Effector memory CD8-positive, alpha-beta T cell (primary cell): ENCODE data around the gene MYT1.
A peak's percentile ranks its signal among the peaks of the same experiment; 100 is the strongest.

Source experiments
- ATAC-seq: fragments of 150-1000 bp; cut with Tn5 transposase; replicated peaks from 2 replicates; pipeline ENCODE4 v1.10.0; 2021; ENCODE audit warnings: mild to moderate bottlenecking, moderate library complexity
- DNase-seq, 3 experiments: peaks; one replicate each; pipeline ENCODE4 v3.0.0; 2021
- H3K27ac Mint-ChIP-seq, 2 donors: one replicate each; pipeline ENCODE4 v1.8.0; 2022; ENCODE audit warnings: mild to moderate bottlenecking in 2 of 2, mixed read lengths in 2 of 2, moderate library complexity in 2 of 2
- H3K27me3 Mint-ChIP-seq, 2 donors: one replicate each; pipeline ENCODE4 v1.8.0; 2022; ENCODE audit warnings: mixed read lengths in 2 of 2
- H3K36me3 Mint-ChIP-seq: one replicate; pipeline ENCODE4 v1.8.0; 2022; ENCODE audit warnings: mild to moderate bottlenecking, moderate library complexity, mixed read lengths; ENCODE audit not compliant: insufficient read depth
- H3K4me1 Mint-ChIP-seq, 2 donors: one replicate each; pipeline ENCODE4 v1.8.0; 2022; ENCODE audit warnings: low read depth in 2 of 2, mixed read lengths in 2 of 2
- H3K4me3 Mint-ChIP-seq, 2 donors: one replicate each; pipeline ENCODE4 v1.8.0; 2022; ENCODE audit warnings: mild to moderate bottlenecking in 2 of 2, mixed read lengths in 2 of 2, moderate library complexity in 2 of 2
- H3K9me3 Mint-ChIP-seq, 2 donors: one replicate each; pipeline ENCODE4 v1.8.0; 2022; ENCODE audit warnings: mixed read lengths in 2 of 2

Gene MYT1

GRCh38 chr20:64258071-64258823 lies 94.0 kb downstream of the MYT1 start:
- H3K4me3 Mint-ChIP-seq = peak overlapping the region in 1 of 2 donors; percentile 95
- no peak overlapping the region for H3K27ac Mint-ChIP-seq
- peaks cover 27% of the 10 kb centered on the region for H3K36me3 Mint-ChIP-seq
- H3K9me3 Mint-ChIP-seq = no peaks in the 10 kb centered on the region
- DNase-seq (no peak), ATAC-seq (no peak)
- H3K4me1 Mint-ChIP-seq = peaks cover 50 to 65% of the 10 kb centered on the region in 2 donors
- H3K27me3 Mint-ChIP-seq = peaks cover 0 to 2% of the 10 kb centered on the region in 2 donors

- Mint-ChIP-seq H3K9me3 (no peaks in the 10 kb centered on the region), H3K4me1 (peaks cover 43 to 80% of the 10 kb centered on the region in 2 donors), H3K36me3 (peaks cover 21% of the 10 kb centered on the region), H3K4me3 (no peak overlapping the region), H3K27ac (peak overlapping the region in 1 of 2 donors; percentile 46), H3K27me3 (no peaks in the 10 kb centered on the region)
- ATAC-seq (no peak), DNase-seq (no peak)
These were observed 96.0 kb downstream of the MYT1 start for GRCh38 chr20:64260239-64260638.

DNA sequence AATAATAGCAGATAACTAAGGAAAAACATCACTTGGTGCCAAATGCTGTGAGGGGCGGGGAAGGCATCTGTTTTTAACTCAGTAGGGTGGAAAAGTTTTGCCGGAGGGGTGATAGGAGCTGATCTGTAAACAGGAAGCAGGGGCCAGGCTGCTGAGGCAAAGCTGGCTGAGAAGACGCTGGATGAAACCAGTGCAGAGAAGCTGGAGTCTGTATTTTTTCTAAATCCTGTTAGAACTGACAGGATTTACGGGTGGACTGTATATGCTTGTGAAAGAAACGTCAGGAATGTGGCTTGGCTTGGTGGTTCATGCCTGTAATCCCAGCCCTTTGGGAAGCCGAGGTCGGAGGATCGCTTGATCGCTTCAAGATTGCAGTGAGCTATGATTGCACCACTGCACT lies 96.9 kb downstream of the MYT1 start:
- Mint-ChIP-seq H3K27me3 (no peaks in the 10 kb centered on the region), H3K27ac (peak overlapping the region; percentile 44 to 68), H3K9me3 (no peaks in the 10 kb centered on the region), H3K36me3 (peaks cover 17% of the 10 kb centered on the region), H3K4me3 (peak overlapping the region; percentile 45 to 50), H3K4me1 (peaks cover 40 to 79% of the 10 kb centered on the region in 2 donors)
- no peak for DNase-seq
- no peak for ATAC-seq

DNA sequence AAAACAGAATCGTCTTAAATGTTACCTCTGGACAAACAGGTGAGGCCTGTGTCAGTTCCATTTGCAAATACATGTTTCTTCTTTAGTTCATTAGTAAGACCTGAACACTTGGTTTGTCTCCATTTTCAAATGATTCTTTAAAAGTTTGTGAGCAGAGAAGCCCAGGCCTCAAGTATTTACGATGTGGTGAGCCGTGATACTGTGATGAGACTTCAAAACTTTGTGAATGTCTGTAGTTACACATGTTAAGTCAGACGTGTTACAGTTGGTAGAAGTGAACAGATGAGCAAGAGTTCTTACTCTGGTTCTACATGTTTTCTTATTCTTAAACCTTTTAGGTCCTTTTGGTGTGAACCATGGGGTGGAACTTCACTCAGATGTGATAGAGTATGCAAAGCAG lies 99.8 kb downstream of the MYT1 start:
- Mint-ChIP-seq H3K9me3 (no peaks in the 10 kb centered on the region), H3K27me3 (no peaks in the 10 kb centered on the region), H3K4me1 (peaks cover 22 to 62% of the 10 kb centered on the region in 2 donors), H3K27ac (no peak overlapping the region), H3K36me3 (peaks cover 28% of the 10 kb centered on the region), H3K4me3 (no peak overlapping the region)
- DNase-seq (no peak), ATAC-seq (no peak)

- Mint-ChIP-seq H3K9me3 (no peaks in the 10 kb centered on the region), H3K27me3 (no peaks in the 10 kb centered on the region), H3K36me3 (peaks cover 27% of the 10 kb centered on the region), H3K4me3 (no peak overlapping the region), H3K4me1 (peaks cover 29 to 65% of the 10 kb centered on the region in 2 donors), H3K27ac (no peak overlapping the region)
- ATAC-seq (no peak), DNase-seq (no peak)
These were observed 100.9 kb downstream of the MYT1 start for GRCh38 chr20:64265201-64265600.

GRCh38 chr20:64266988-64267387 lies 102.7 kb downstream of the MYT1 start:
- peaks cover 22 to 57% of the 10 kb centered on the region in 2 donors for H3K4me1 Mint-ChIP-seq
- H3K9me3 Mint-ChIP-seq = no peaks in the 10 kb centered on the region
- no peak overlapping the region for H3K27ac Mint-ChIP-seq
- ATAC-seq = no peak
- no peaks in the 10 kb centered on the region for H3K27me3 Mint-ChIP-seq
- DNase-seq = no peak
- H3K36me3 Mint-ChIP-seq = peaks cover 23% of the 10 kb centered on the region
- no peak overlapping the region for H3K4me3 Mint-ChIP-seq

GRCh38 chr20:64268174-64268573 lies 103.9 kb downstream of the MYT1 start:
- no peaks in the 10 kb centered on the region for H3K9me3 Mint-ChIP-seq
- ATAC-seq (no peak), DNase-seq (no peak)
- peaks cover 31% of the 10 kb centered on the region for H3K36me3 Mint-ChIP-seq
- H3K27me3 Mint-ChIP-seq = no peaks in the 10 kb centered on the region
- peaks cover 18 to 54% of the 10 kb centered on the region in 2 donors for H3K4me1 Mint-ChIP-seq
- no peak overlapping the region for H3K4me3 Mint-ChIP-seq
- no peak overlapping the region for H3K27ac Mint-ChIP-seq

DNA sequence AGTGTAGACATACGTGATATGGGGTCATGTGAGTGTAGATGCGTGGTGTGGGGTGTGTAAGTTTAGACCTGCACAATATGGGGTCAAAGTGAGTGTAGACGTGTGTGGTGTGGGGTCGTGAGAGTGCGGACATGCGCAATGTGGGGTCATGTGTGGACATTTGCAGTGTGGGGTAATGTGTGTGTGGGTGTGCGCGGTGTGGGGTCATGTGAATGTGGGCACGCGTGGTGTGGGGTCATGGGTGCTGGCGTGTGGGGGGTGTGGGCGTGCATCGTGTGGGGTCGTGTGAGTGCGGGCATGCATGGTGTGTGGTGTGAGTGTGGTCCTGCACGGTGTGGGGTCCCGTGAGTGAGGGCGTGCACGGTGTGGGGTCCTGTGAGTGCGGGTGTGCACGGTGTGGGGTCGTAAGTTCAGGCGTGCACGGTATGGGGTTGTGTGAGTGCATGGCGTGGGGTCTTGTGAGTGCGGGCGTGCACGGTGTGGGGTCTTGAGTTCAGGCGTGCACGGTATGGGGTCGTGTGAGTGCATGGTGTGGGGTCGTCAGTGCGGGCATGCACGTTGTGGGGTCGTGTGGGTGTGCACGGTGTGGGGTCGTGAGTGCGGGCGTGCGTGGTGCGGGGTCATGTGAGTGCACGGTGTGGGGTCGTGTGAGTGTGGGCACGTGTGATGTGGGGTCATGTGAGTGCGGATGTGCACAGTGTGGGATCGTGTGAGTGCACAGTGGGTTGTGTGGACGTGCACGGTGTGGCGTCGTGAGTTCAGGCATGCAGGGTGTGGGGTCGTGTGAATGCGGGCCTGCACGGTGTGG lies 105.6 kb downstream of the MYT1 start:
- Mint-ChIP-seq H3K9me3 (no peaks in the 10 kb centered on the region), H3K27me3 (no peaks in the 10 kb centered on the region), H3K27ac (peak overlapping the region; percentile 9 to 59), H3K36me3 (peaks cover 40% of the 10 kb centered on the region), H3K4me3 (no peak overlapping the region), H3K4me1 (peaks cover 17 to 38% of the 10 kb centered on the region in 2 donors)
- DNase-seq (no peak), ATAC-seq (no peak)

GRCh38 chr20:64271636-64272035 lies 107.4 kb downstream of the MYT1 start:
- Mint-ChIP-seq H3K4me3 (no peak overlapping the region), H3K36me3 (peaks cover 35% of the 10 kb centered on the region), H3K27ac (no peak overlapping the region), H3K4me1 (peaks cover 17 to 32% of the 10 kb centered on the region in 2 donors), H3K27me3 (no peaks in the 10 kb centered on the region), H3K9me3 (no peaks in the 10 kb centered on the region)
- DNase-seq = no peak
- no peak for ATAC-seq

DNA sequence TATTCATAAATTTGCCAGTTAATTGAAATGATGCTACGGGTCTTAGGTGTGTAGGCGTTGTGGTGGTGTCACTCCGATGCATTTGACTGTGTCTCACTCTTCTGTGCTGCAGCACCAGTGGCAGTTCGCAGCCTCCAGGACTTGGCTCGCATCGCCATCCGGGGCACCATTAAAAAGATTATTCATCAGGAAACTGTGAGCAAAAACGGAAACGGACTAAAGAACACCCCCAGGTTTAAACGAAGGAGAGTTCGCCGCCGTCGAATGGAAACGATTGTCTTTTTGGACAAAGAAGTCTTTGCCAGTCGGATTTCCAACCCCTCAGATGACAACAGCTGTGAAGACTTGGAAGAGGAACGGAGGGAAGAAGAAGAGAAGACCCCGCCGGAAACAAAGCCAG lies 108.9 kb downstream of the MYT1 start:
- DNase-seq (no peak), ATAC-seq (no peak)
- no peak overlapping the region for H3K4me3 Mint-ChIP-seq
- no peaks in the 10 kb centered on the region for H3K9me3 Mint-ChIP-seq
- H3K36me3 Mint-ChIP-seq = peaks cover 28% of the 10 kb centered on the region
- no peaks in the 10 kb centered on the region for H3K27me3 Mint-ChIP-seq
- no peak overlapping the region for H3K27ac Mint-ChIP-seq
- peaks cover 18 to 28% of the 10 kb centered on the region in 2 donors for H3K4me1 Mint-ChIP-seq

DNA sequence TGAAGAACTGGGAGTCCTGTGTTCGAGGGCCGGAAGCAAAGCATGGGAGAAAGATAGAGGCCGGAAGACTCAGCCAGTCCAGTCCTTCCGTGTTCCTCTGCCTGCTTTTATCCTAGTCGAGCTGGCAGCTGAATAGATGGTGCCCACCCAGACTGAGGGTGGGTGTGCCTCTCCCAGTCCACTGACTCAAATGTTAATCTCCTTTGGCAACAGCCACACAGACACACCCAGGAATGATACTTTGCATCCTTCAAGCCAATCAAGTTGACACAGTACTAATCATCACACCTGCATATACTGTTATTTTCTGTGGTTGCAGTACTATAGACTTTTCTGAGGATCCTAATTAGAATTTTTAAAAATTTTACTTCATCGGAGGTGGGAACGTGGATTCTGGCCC lies 112.6 kb downstream of the MYT1 start:
- Mint-ChIP-seq H3K27me3 (no peaks in the 10 kb centered on the region), H3K4me3 (no peak overlapping the region), H3K27ac (no peak overlapping the region), H3K36me3 (peaks cover 17% of the 10 kb centered on the region), H3K4me1 (peaks cover 9 to 18% of the 10 kb centered on the region in 2 donors), H3K9me3 (no peaks in the 10 kb centered on the region)
- DNase-seq (no peak), ATAC-seq (no peak)

GRCh38 chr20:64277571-64278316 lies 113.5 kb downstream of the MYT1 start:
- DNase-seq (no peak), ATAC-seq (no peak)
- H3K36me3 Mint-ChIP-seq = peaks cover 13% of the 10 kb centered on the region
- no peak overlapping the region for H3K27ac Mint-ChIP-seq
- H3K9me3 Mint-ChIP-seq = no peaks in the 10 kb centered on the region
- H3K4me1 Mint-ChIP-seq = peaks cover 10 to 18% of the 10 kb centered on the region in 2 donors
- no peak overlapping the region for H3K4me3 Mint-ChIP-seq
- no peaks in the 10 kb centered on the region for H3K27me3 Mint-ChIP-seq

DNA sequence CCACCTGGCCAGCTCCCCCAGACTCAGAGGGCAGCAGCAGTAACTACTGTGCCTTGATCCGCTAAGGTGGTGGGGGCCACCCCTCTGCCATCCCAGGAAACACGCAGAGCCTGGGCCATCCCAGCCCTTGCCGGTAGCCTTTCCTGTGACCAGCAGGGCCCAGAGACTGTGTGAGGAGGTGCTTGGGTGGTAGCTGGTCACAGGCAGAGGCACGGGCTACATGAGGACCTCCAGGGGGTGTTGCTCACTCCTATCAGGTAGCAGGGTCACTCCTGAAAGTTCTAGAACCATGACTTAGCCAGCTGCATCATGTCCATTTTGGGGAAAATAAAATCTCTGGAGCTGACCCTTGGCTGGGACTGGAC lies 114.0 kb downstream of the MYT1 start:
- no peaks in the 10 kb centered on the region for H3K27me3 Mint-ChIP-seq
- H3K9me3 Mint-ChIP-seq = no peaks in the 10 kb centered on the region
- ATAC-seq = no peak

More for the DNA sequence above, 114.0 kb downstream of the MYT1 start:
- Mint-ChIP-seq H3K4me3 (no peak overlapping the region), H3K36me3 (peaks cover 8% of the 10 kb centered on the region), H3K4me1 (peaks cover 7 to 18% of the 10 kb centered on the region in 2 donors), H3K27ac (no peak overlapping the region)
- DNase-seq = no peak
